Astrocyte (in vitro differentiated cells and primary cell): Measurements from ENCODE around the gene SLC29A3.

Experiments
- CTCF ChIP-seq: IDR thresholded peaks from 2 replicates; pipeline ENCODE4 v1.5.1; 2011; ENCODE audit warnings: low read depth, mild to moderate bottlenecking, inconsistent platforms, low read length, moderate library complexity; ENCODE audit not compliant: insufficient read depth
- EZH2 ChIP-seq: IDR thresholded peaks from 2 replicates; pipeline ENCODE4 v1.6.1; 2012; ENCODE audit warnings: mild to moderate bottlenecking, low read length, inconsistent platforms; ENCODE audit not compliant: insufficient read depth

DNA sequence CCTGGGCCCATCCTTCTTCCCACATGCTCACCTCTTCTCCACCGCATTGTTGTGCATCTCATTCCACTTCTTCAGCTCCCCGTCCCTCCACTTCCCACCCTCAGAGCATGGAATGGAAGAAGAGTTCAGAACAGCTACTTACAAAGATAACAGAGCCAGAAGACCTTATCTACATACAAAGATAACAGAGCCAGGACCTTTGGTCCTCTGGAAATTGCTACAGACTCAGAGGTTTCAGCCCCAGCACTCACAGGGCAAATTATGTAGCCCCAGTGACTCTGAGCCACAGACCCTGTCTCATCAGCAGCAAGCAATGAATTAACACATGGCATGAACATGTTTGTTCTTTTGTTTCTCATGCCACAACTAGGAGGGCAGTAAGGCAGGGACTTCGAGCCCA lies 28.7 kb upstream of the SLC29A3 start:
- no peak for TF ChIP-seq EZH2
- TF ChIP-seq CTCF = no peak
